Neuronal stem cell (in vitro differentiated cells): ENCODE results near the gene USP28.

Experiments used
- DNase-seq: peaks from one replicate; pipeline ENCODE4 v3.0.0-alpha.2; 2013; ENCODE audit warnings: low spot score
- H2AFZ ChIP-seq: one replicate; pipeline ENCODE4 v1.6.1; 2013; ENCODE audit warnings: mild to moderate bottlenecking, low read length, inconsistent platforms
- H2AK5ac ChIP-seq: 2 replicates; pipeline ENCODE4 v1.6.1; 2013; ENCODE audit warnings: low read depth, mild to moderate bottlenecking, inconsistent platforms, low read length, moderate library complexity, mixed read lengths
- H2BK120ac ChIP-seq: 2 replicates; pipeline ENCODE4 v1.6.1; 2013; ENCODE audit warnings: low read depth, mild to moderate bottlenecking, inconsistent platforms, low read length, moderate library complexity, mixed read lengths
- H2BK12ac ChIP-seq: one replicate; pipeline ENCODE4 v1.6.1; 2013; ENCODE audit warnings: low read length, inconsistent platforms
- H2BK15ac ChIP-seq: 2 replicates; pipeline ENCODE4 v1.6.1; 2013; ENCODE audit warnings: mild to moderate bottlenecking, low read length, inconsistent platforms, mixed read lengths
- H2BK5ac ChIP-seq: one replicate; pipeline ENCODE4 v1.6.1; 2013; ENCODE audit warnings: inconsistent platforms, mild to moderate bottlenecking, low read length, moderate library complexity
- H3K14ac ChIP-seq: one replicate; pipeline ENCODE4 v1.6.1; 2013; ENCODE audit warnings: low read length, inconsistent platforms
- H3K18ac ChIP-seq: 2 replicates; pipeline ENCODE4 v1.6.1; 2013; ENCODE audit warnings: low read length, inconsistent platforms
- H3K23ac ChIP-seq: 2 replicates; pipeline ENCODE4 v1.6.1; 2013; ENCODE audit warnings: low read depth, mild to moderate bottlenecking, mixed read lengths, low read length, inconsistent platforms; ENCODE audit not compliant: poor library complexity
- H3K27ac ChIP-seq: replicated peaks from 3 replicates; pipeline ENCODE4 v1.5.1; 2013; ENCODE audit warnings: low read length, inconsistent platforms
- H3K27me3 ChIP-seq, 3 experiments: 2 replicates each; pipeline ENCODE4 v1.6.1; 2013; ENCODE audit warnings: low read length in 3 of 3, mild to moderate bottlenecking in 2 of 3, inconsistent platforms in 1 of 3, low read depth in 1 of 3, mixed read lengths in 1 of 3, moderate library complexity in 1 of 3; ENCODE audit not compliant: control insufficient read depth in 3 of 3, insufficient read depth in 3 of 3
- H3K36me3 ChIP-seq, 2 donors: replicated peaks in 1 of 2; 2 replicates each; pipeline ENCODE4 v1.6.1; 2013; ENCODE audit warnings: low read length in 2 of 2; ENCODE audit not compliant: control insufficient read depth in 2 of 2, insufficient read depth in 2 of 2
- H3K4ac ChIP-seq: 2 replicates; pipeline ENCODE4 v1.6.1; 2013; ENCODE audit warnings: inconsistent platforms, mild to moderate bottlenecking, low read length, moderate library complexity
- H3K4me1 ChIP-seq, 2 donors: 1 replicate in 1 of 2; 2 replicates in 1 of 2; pipeline ENCODE4 v1.6.1; 2013; ENCODE audit warnings: low read length in 2 of 2, low read depth in 1 of 2; ENCODE audit not compliant: control insufficient read depth in 2 of 2, insufficient read depth in 1 of 2
- H3K4me2 ChIP-seq: one replicate; pipeline ENCODE4 v1.6.1; 2013; ENCODE audit warnings: mild to moderate bottlenecking, low read length, inconsistent platforms; ENCODE audit not compliant: insufficient read depth, poor library complexity, severe bottlenecking
- H3K4me3 ChIP-seq, 2 donors: 2 replicates each; pipeline ENCODE4 v1.5.1; 2013; ENCODE audit warnings: low read length in 2 of 2, mild to moderate bottlenecking in 2 of 2, inconsistent platforms in 1 of 2, moderate library complexity in 1 of 2
- H3K79me1 ChIP-seq: one replicate; pipeline ENCODE4 v1.6.1; 2013; ENCODE audit warnings: low read depth, mild to moderate bottlenecking, inconsistent platforms, low read length, moderate library complexity
- H3K9ac ChIP-seq: one replicate; pipeline ENCODE4 v1.6.1; 2013; ENCODE audit warnings: mild to moderate bottlenecking, low read depth, low read length, inconsistent platforms; ENCODE audit not compliant: poor library complexity
- H3K9me3 ChIP-seq, 2 donors: replicated peaks in 1 of 2; 2 replicates each; pipeline versions ENCODE3 to v1.6.1; 2013; ENCODE audit warnings: low read length in 2 of 2, mild to moderate bottlenecking in 2 of 2, inconsistent platforms in 1 of 2, low read depth in 1 of 2, mixed read lengths in 1 of 2, moderate library complexity in 1 of 2; ENCODE audit not compliant: control insufficient read depth in 2 of 2, insufficient read depth in 1 of 2
- H4K8ac ChIP-seq: one replicate; pipeline ENCODE4 v1.6.1; 2013; ENCODE audit warnings: low read depth, mild to moderate bottlenecking, inconsistent platforms, low read length, moderate library complexity
- H4K91ac ChIP-seq: one replicate; pipeline ENCODE4 v1.6.1; 2013; ENCODE audit warnings: low read length, low read depth, mild to moderate bottlenecking, inconsistent platforms; ENCODE audit not compliant: poor library complexity
- WGBS, 2 donors: extraction: QIAGEN DNeasy Blood & Tissue Kit; methylation state at CpG; one replicate each; pipeline ENCODE4 v1.1.7; 2013; ENCODE audit warnings: missing lambda C conversion rate in 2 of 2, mixed read lengths in 1 of 2; ENCODE audit not compliant: insufficient read length in 2 of 2, insufficient replicate concordance in 1 of 2; ENCODE audit errors: extremely low coverage in 2 of 2; 5-methylcytosine and 5-hydroxymethylcytosine counted together

USP28 gene

GRCh38 chr11:113827477-113827876, 47.9 kb downstream of the USP28 start:
- no peak for DNase-seq
- Histone ChIP-seq H3K18ac (no peak overlapping the region), H2BK12ac (no peak overlapping the region), H3K4me1 (no peaks in the 10 kb centered on the region), H2AK5ac (no peak overlapping the region), H3K27me3 (no peaks in the 10 kb centered on the region), H3K36me3 (peaks cover 4 to 99% of the 10 kb centered on the region in 2 donors), H4K91ac (no peak overlapping the region), H3K9ac (no peak overlapping the region), H3K4me3 (no peak overlapping the region), H2AFZ (no peak overlapping the region), H3K27ac (no peak overlapping the region), H3K79me1 (no peaks in the 10 kb centered on the region), H2BK15ac (no peak overlapping the region), H3K9me3 (peaks cover 0 to 20% of the 10 kb centered on the region in 2 donors), H4K8ac (no peak overlapping the region), H2BK5ac (no peak overlapping the region), H3K14ac (no peak overlapping the region), H3K4me2 (no peak overlapping the region), H2BK120ac (no peak overlapping the region), H3K4ac (no peak overlapping the region), H3K23ac (no peak overlapping the region)
- whole genome bisulfite sequencing, 2 donors = no CpG with 5 or more reads among the region's 3 CpGs

- Histone ChIP-seq H3K9me3 (peaks cover 0 to 6% of the 10 kb centered on the region in 2 donors), H4K91ac (no peak overlapping the region), H3K18ac (no peak overlapping the region), H3K9ac (no peak overlapping the region), H2AK5ac (no peak overlapping the region), H3K27me3 (no peaks in the 10 kb centered on the region), H2BK12ac (no peak overlapping the region), H3K27ac (no peak overlapping the region), H3K23ac (no peak overlapping the region), H2BK5ac (no peak overlapping the region), H4K8ac (no peak overlapping the region), H3K4me1 (peaks cover 5 to 10% of the 10 kb centered on the region in 2 donors), H2BK15ac (no peak overlapping the region), H3K79me1 (no peaks in the 10 kb centered on the region), H3K36me3 (peaks cover 8 to 76% of the 10 kb centered on the region in 2 donors), H3K4me3 (no peak overlapping the region), H3K4ac (no peak overlapping the region), H2BK120ac (no peak overlapping the region), H3K14ac (no peak overlapping the region), H2AFZ (no peak overlapping the region), H3K4me2 (no peak overlapping the region)
- no peak for DNase-seq
- no CpG with 5 or more reads among the region's 3 CpGs for WGBS, 2 donors
Measured at GRCh38 chr11:113818426-113818825, 56.9 kb downstream of the USP28 start.

GRCh38 chr11:113817626-113818025, 57.7 kb downstream of the USP28 start:
- Histone ChIP-seq H2BK120ac (no peak overlapping the region), H2AK5ac (no peak overlapping the region), H3K4me1 (peaks cover 7 to 11% of the 10 kb centered on the region in 2 donors), H3K36me3 (peaks cover 8 to 76% of the 10 kb centered on the region in 2 donors), H2BK15ac (no peak overlapping the region), H2BK5ac (no peak overlapping the region), H3K23ac (no peak overlapping the region), H3K79me1 (no peaks in the 10 kb centered on the region), H3K9me3 (peaks cover 0 to 6% of the 10 kb centered on the region in 2 donors), H3K14ac (no peak overlapping the region), H3K4me2 (no peak overlapping the region), H2AFZ (no peak overlapping the region), H2BK12ac (no peak overlapping the region), H3K27ac (no peak overlapping the region), H3K4me3 (no peak overlapping the region), H3K4ac (no peak overlapping the region), H4K91ac (no peak overlapping the region), H3K18ac (no peak overlapping the region), H3K27me3 (no peaks in the 10 kb centered on the region), H4K8ac (no peak overlapping the region), H3K9ac (no peak overlapping the region)
- DNase-seq = no peak
- WGBS, 2 donors = no CpG with 5 or more reads among the region's 6 CpGs

- DNase-seq = no peak
- no CpG with 5 or more reads among the region's 1 CpG for WGBS, 2 donors
- H2AK5ac ChIP-seq = no peak overlapping the region
- H3K4me2 ChIP-seq = no peak overlapping the region
- no peak overlapping the region for H4K8ac ChIP-seq
- no peak overlapping the region for H3K18ac ChIP-seq
- no peaks in the 10 kb centered on the region for H3K79me1 ChIP-seq
- no peak overlapping the region for H3K9ac ChIP-seq
- no peak overlapping the region for H2BK120ac ChIP-seq
- no peak overlapping the region for H2AFZ ChIP-seq
- no peak overlapping the region for H3K4me3 ChIP-seq
- H3K23ac ChIP-seq = no peak overlapping the region
- no peaks in the 10 kb centered on the region for H3K27me3 ChIP-seq
- H3K4ac ChIP-seq = no peak overlapping the region
- peaks cover 8 to 76% of the 10 kb centered on the region in 2 donors for H3K36me3 ChIP-seq
- peaks cover 9 to 11% of the 10 kb centered on the region in 2 donors for H3K4me1 ChIP-seq
- no peak overlapping the region for H3K27ac ChIP-seq
- H3K9me3 ChIP-seq = peaks cover 0 to 6% of the 10 kb centered on the region in 2 donors
- H4K91ac ChIP-seq = no peak overlapping the region
- no peak overlapping the region for H2BK15ac ChIP-seq
- H2BK12ac ChIP-seq = no peak overlapping the region
- H3K14ac ChIP-seq = no peak overlapping the region
- no peak overlapping the region for H2BK5ac ChIP-seq
Measured at GRCh38 chr11:113817162-113817561, 58.2 kb downstream of the USP28 start.
